Esophagus squamous epithelium (tissue), 5 donors: Measurements from ENCODE around the gene SYDE2. TPM values are rescaled to one million over a fixed set of nuclear protein-coding genes. Genes with fewer than 3 reads are reported as not detected.
A peak's percentile ranks its signal among the peaks of the same experiment; 100 is the strongest.
"Not testable (repeated sequence)": the region's sequence is repeated elsewhere in the genome, so short reads cannot be mapped to it uniquely, and the experiment has no call there.

Source experiments
- DNase-seq: peaks from one replicate; lab custom pipeline; 2025; lab: John Stamatoyannopoulos, UW
- H3K27ac ChIP-seq, 4 donors: fragments of 200-600 bp; sonication (generic); one replicate each; pipeline ENCODE4 v1.5.1; 2016 to 2019; ENCODE audit warnings: mild to moderate bottlenecking in 1 of 4
- H3K27me3 ChIP-seq, 4 donors: fragments of 200-600 bp; sonication (generic); 1 replicate in 3 of 4; 2 replicates in 1 of 4; pipeline versions ENCODE4 v1.5.1 to v1.6.0; 2017 to 2021; ENCODE audit warnings: antibody characterized with exemption in 1 of 4
- H3K36me3 ChIP-seq, 3 donors: fragments of 200-600 bp; sonication (generic); one replicate each; pipeline ENCODE4 v1.5.1; 2016 to 2019
- H3K4me1 ChIP-seq, 3 donors: fragments of 200-600 bp; sonication (generic); one replicate each; pipeline ENCODE4 v1.5.1; 2017 to 2019
- H3K4me3 ChIP-seq, 4 donors: fragments of 200-600 bp; sonication (generic); 1 replicate in 3 of 4; 2 replicates in 1 of 4; pipeline ENCODE4 v1.5.1; 2016 to 2019; ENCODE audit warnings: mild to moderate bottlenecking in 2 of 4, moderate library complexity in 1 of 4
- H3K9me3 ChIP-seq, 3 donors: fragments of 200-600 bp; sonication (generic); one replicate each; pipeline ENCODE4 v1.5.1; 2016 to 2019
- CTCF ChIP-seq, 6 experiments: fragments of 450-650 bp in 4 of 6; fragments of 200-600 bp in 2 of 6; sonication (generic) in 2 of 6; IDR thresholded peaks; one replicate each; pipeline ENCODE4 v1.5.1; 2016 to 2019; ENCODE audit warnings: antibody characterized with exemption in 6 of 6, mild to moderate bottlenecking in 4 of 6, moderate library complexity in 4 of 6
- POLR2A ChIP-seq, 4 donors: fragments of 450-650 bp; IDR thresholded peaks; one replicate each; pipeline ENCODE4 v1.6.1; 2017; ENCODE audit warnings: antibody characterized with exemption in 4 of 4, mild to moderate bottlenecking in 4 of 4, moderate library complexity in 3 of 4
- WGBS, 2 donors: methylation state at CpG; one replicate each; pipeline ENCODE4 v1.1.5; 2018; 5-methylcytosine and 5-hydroxymethylcytosine counted together
- intact Hi-C: fragments of 100-400 bp; cut with DNase I; formaldehyde crosslinking; loops from one replicate; pipeline ENCODE4 v1.15.0; 2022
- total RNA-seq, 4 donors: library from RNA; depleted of rRNA; stranded (reverse); fragments of >200 nt; gene quantifications; one replicate each; pipeline ENCODE4 v1.1.0, GENCODE V29; 2016
- donor health status: DM: yes; HTN: yes; CAD: no.

SYDE2 gene
- total RNA-seq, 4 donors from 2014 or later = 2.8 to 10.9 (median 4.4) TPM

- intact Hi-C loops = no loop called here
- H3K27me3 ChIP-seq = peaks cover 0 to 5% (median 0%) of the 10 kb centered on the region in 4 donors
- peak overlapping the region in 1 of 4 donors; percentile 5 for H3K27ac ChIP-seq
- no peak for DNase-seq
- no peaks in the 10 kb centered on the region for H3K36me3 ChIP-seq
- 51 to 67% methylated on average over 2 of the region's 2 CpGs for WGBS, 2 donors
- H3K4me3 ChIP-seq = no peak overlapping the region
- H3K9me3 ChIP-seq = no peaks in the 10 kb centered on the region
- no peak for TF ChIP-seq CTCF (IDR thresholded peaks at IDR 0.05)
- H3K4me1 ChIP-seq = peaks cover 0 to 53% (median 0%) of the 10 kb centered on the region in 3 donors
These were observed 5.1 kb downstream of the SYDE2 start for GRCh38 chr1:85195703-85196102.

- H3K9me3 ChIP-seq, DNase-seq, H3K4me3 ChIP-seq, H3K27ac ChIP-seq, intact Hi-C loops, H3K27me3 ChIP-seq: not testable (repeated sequence)
- H3K36me3 ChIP-seq = peaks cover 0 to 21% (median 0%) of the 10 kb centered on the region in 3 donors
- peaks cover 0 to 19% (median 0%) of the 10 kb centered on the region in 3 donors for H3K4me1 ChIP-seq
These were observed 8.7 kb downstream of the SYDE2 start for GRCh38 chr1:85192129-85192528.

- peaks cover 0 to 21% (median 0%) of the 10 kb centered on the region in 3 donors for H3K36me3 ChIP-seq
- H3K4me3 ChIP-seq = no peak overlapping the region
- no peaks in the 10 kb centered on the region for H3K27me3 ChIP-seq
- no peaks in the 10 kb centered on the region for H3K4me1 ChIP-seq
- TF ChIP-seq CTCF (IDR thresholded peaks at IDR 0.05) (no peak), POLR2A (IDR thresholded peaks at IDR 0.05) (no peak)
- intact Hi-C loops = no loop called here
- 70 to 76% methylated on average over 1 of the region's 1 CpG for WGBS, 2 donors
- H3K9me3 ChIP-seq = no peaks in the 10 kb centered on the region
- H3K27ac ChIP-seq = no peak overlapping the region
- no peak for DNase-seq
These were observed 11.7 kb downstream of the SYDE2 start for GRCh38 chr1:85189120-85189519.

GRCh38 chr1:85188530-85188929 is 12.3 kb downstream of the SYDE2 start:
- WGBS, 2 donors = 70 to 75% methylated on average over 5 of the region's 5 CpGs
- no peak overlapping the region for H3K27ac ChIP-seq
- DNase-seq = no peak

GRCh38 chr1:85187021-85187420 is 13.8 kb downstream of the SYDE2 start:
- H3K9me3 ChIP-seq, H3K4me1 ChIP-seq, H3K27ac ChIP-seq, intact Hi-C loops, H3K27me3 ChIP-seq, H3K4me3 ChIP-seq, DNase-seq: not testable (repeated sequence)
- no CpG with 5 or more reads among the region's 3 CpGs for WGBS, 2 donors
- peaks cover 0 to 29% (median 0%) of the 10 kb centered on the region in 3 donors for H3K36me3 ChIP-seq

More at GRCh38 chr1:85188530-85188929, 12.3 kb downstream of the SYDE2 start:
- intact Hi-C loops = no loop called here
- Histone ChIP-seq H3K9me3 (no peaks in the 10 kb centered on the region), H3K4me3 (no peak overlapping the region), H3K36me3 (peaks cover 0 to 21% (median 0%) of the 10 kb centered on the region in 3 donors), H3K4me1 (no peaks in the 10 kb centered on the region), H3K27me3 (no peaks in the 10 kb centered on the region)
- TF ChIP-seq POLR2A (IDR thresholded peaks at IDR 0.05) (no peak), CTCF (IDR thresholded peaks at IDR 0.05) (no peak)

- Histone ChIP-seq H3K27me3 (no peaks in the 10 kb centered on the region), H3K9me3 (no peaks in the 10 kb centered on the region), H3K4me3 (no peak overlapping the region), H3K4me1 (no peaks in the 10 kb centered on the region), H3K36me3 (peaks cover 0 to 23% (median 0%) of the 10 kb centered on the region in 3 donors), H3K27ac (no peak overlapping the region)
- 88 to 90% methylated on average over 1 of the region's 1 CpG for WGBS, 2 donors
- TF ChIP-seq POLR2A (IDR thresholded peaks at IDR 0.05) (no peak), CTCF (IDR thresholded peaks at IDR 0.05) (no peak)
- no peak for DNase-seq
- intact Hi-C loops = no loop called here
These were observed 16.6 kb downstream of the SYDE2 start for GRCh38 chr1:85184245-85184644.
